HCT116 (cell line): ENCODE results near the gene CHST5. TPM values are rescaled to one million over a fixed set of nuclear protein-coding genes. Genes with fewer than 3 reads are reported as not detected.

Experiments used
- ATAC-seq: fragments of 200-7000 bp; cut with Tn5 transposase; 2 replicates; pipeline ENCODE4 v1.9.1; 2020; ENCODE audit warnings: mild to moderate bottlenecking, moderate library complexity
- BruUV-seq: library from RNA; stranded (reverse); fragments of 400-500 nt; replicated peaks from 2 replicates; lab custom pipeline; 2021; lab: Mats Ljungman, UMichigan
- CTCF ChIA-PET: fragments of 300-600 bp; sonication (Branson Sonifier 250); formaldehyde crosslinking; loops from one replicate; lab custom pipeline; 2021; ENCODE audit warnings: antibody characterized with exemption; lab: Charles Lee
- POLR2A ChIA-PET: fragments of 300-600, 350-600 bp; sonication (Branson Sonifier 250); formaldehyde crosslinking; loops from one replicate; lab custom pipeline; 2021; ENCODE audit warnings: antibody characterized with exemption; lab: Charles Lee
- RAD21 ChIA-PET, 2 experiments: fragments of 300-600 bp; sonication (Branson Sonifier 250); formaldehyde crosslinking; loops; one replicate each; lab custom pipeline; 2023; ENCODE audit warnings: low total read pairs in 2 of 2; ENCODE audit not compliant: uncharacterized antibody in 2 of 2, unreplicated experiment in 2 of 2, low non-redundant PET in 1 of 2; lab: Charles Lee
- DNase-seq: peaks from one replicate; pipeline ENCODE4 v3.0.0-alpha.2; 2010; ENCODE audit warnings: low read depth, low spot score
- H2AFZ ChIP-seq: fragments of 200-600 bp; shearing (Covaris generic), sonication (generic); 2 replicates; pipeline ENCODE4 v1.6.1; 2017; ENCODE audit warnings: low read depth, mixed run types, mixed read lengths, antibody characterized with exemption, low read length; ENCODE audit not compliant: poor library complexity, severe bottlenecking
- H3K27ac ChIP-seq: 2 replicates; pipeline ENCODE4 v1.5.1; 2012; ENCODE audit warnings: low read depth, low read length
- H3K27me3 ChIP-seq: fragments of 200-600 bp; sonication (generic); 2 replicates; pipeline ENCODE4 v1.6.1; 2016; ENCODE audit warnings: mixed run types, low read length, mixed read lengths; ENCODE audit not compliant: insufficient read depth
- H3K36me3 ChIP-seq, 2 experiments: fragments of 200-500 bp in 1 of 2; fragments of 200-600 bp in 1 of 2; sonication (Bioruptor generic) in 1 of 2; sonication (generic) in 1 of 2; 2 replicates each; pipeline versions ENCODE4 v1.5.1 to v1.6.1; 2014 to 2016; ENCODE audit warnings: low read length in 2 of 2, inconsistent platforms in 1 of 2, mixed read lengths in 1 of 2, mixed run types in 1 of 2; ENCODE audit not compliant: insufficient read depth in 2 of 2, control insufficient read depth in 1 of 2
- H3K4me1 ChIP-seq, 2 experiments: fragments of 200-600 bp in 1 of 2; sonication (generic) in 1 of 2; 2 replicates each; pipeline versions ENCODE4 v1.5.1 to v1.6.1; 2012 to 2017; ENCODE audit warnings: low read length in 2 of 2, inconsistent platforms in 1 of 2, mild to moderate bottlenecking in 1 of 2, mixed read lengths in 1 of 2, mixed run types in 1 of 2, moderate library complexity in 1 of 2; ENCODE audit not compliant: insufficient read depth in 2 of 2, control insufficient read depth in 1 of 2
- H3K4me2 ChIP-seq: fragments of 200-600 bp; sonication (generic); 2 replicates; pipeline ENCODE4 v1.6.1; 2017; ENCODE audit warnings: mixed run types, low read length, mixed read lengths
- H3K4me3 ChIP-seq, 2 experiments: fragments of 200-600 bp in 1 of 2; sonication (generic) in 1 of 2; replicated peaks in 1 of 2; 2 replicates each; pipeline ENCODE4 v1.5.1; 2011 to 2016; ENCODE audit warnings: low read length in 2 of 2, control low read depth in 1 of 2, low read depth in 1 of 2, mild to moderate bottlenecking in 1 of 2, mixed read lengths in 1 of 2, mixed run types in 1 of 2
- H3K79me2 ChIP-seq: fragments of 200-600 bp; sonication (generic); 2 replicates; pipeline ENCODE4 v1.6.1; 2017; ENCODE audit warnings: mild to moderate bottlenecking, mixed run types, low read length, moderate library complexity, mixed read lengths; ENCODE audit not compliant: insufficient read depth
- H3K9ac ChIP-seq: fragments of 200-600 bp; sonication (generic); 2 replicates; pipeline ENCODE4 v1.6.1; 2016; ENCODE audit warnings: low read length, mixed read lengths
- H3K9me2 ChIP-seq: fragments of 200-600 bp; sonication (generic), shearing (Covaris generic); 2 replicates; pipeline ENCODE4 v1.6.1; 2017; ENCODE audit warnings: mixed run types, mild to moderate bottlenecking, moderate library complexity; ENCODE audit not compliant: insufficient read depth
- H3K9me3 ChIP-seq, 2 experiments: fragments of 200-500 bp in 1 of 2; fragments of 200-600 bp in 1 of 2; sonication (Bioruptor generic) in 1 of 2; sonication (generic) in 1 of 2; 2 replicates each; pipeline ENCODE4 v1.6.1; 2014 to 2017; ENCODE audit warnings: low read length in 2 of 2, mixed read lengths in 2 of 2, inconsistent platforms in 1 of 2, low read depth in 1 of 2, mild to moderate bottlenecking in 1 of 2, mixed run types in 1 of 2, moderate library complexity in 1 of 2; ENCODE audit not compliant: control insufficient read depth in 1 of 2, insufficient read depth in 1 of 2
- H4K20me1 ChIP-seq: fragments of 200-600 bp; sonication (generic), shearing (Covaris generic); 2 replicates; pipeline ENCODE4 v1.6.1; 2017; ENCODE audit warnings: mixed run types, mild to moderate bottlenecking, moderate library complexity; ENCODE audit not compliant: insufficient read depth
- EGR1 ChIP-seq: IDR thresholded peaks from 2 replicates; pipeline ENCODE4 v1.6.1; 2012; ENCODE audit warnings: low read depth
- POLR2A ChIP-seq: IDR thresholded peaks from 2 replicates; pipeline ENCODE4 v1.7.0; 2011; ENCODE audit warnings: borderline replicate concordance; ENCODE audit not compliant: insufficient read depth, insufficient read length; ENCODE audit errors: extremely low read depth
- POLR2AphosphoS5 ChIP-seq: IDR thresholded peaks from 2 replicates; pipeline ENCODE4 v1.6.1; 2011; ENCODE audit warnings: mild to moderate bottlenecking, low read depth, low read length, moderate library complexity
- SIN3A ChIP-seq: IDR thresholded peaks from 2 replicates; pipeline ENCODE4 v1.6.1; 2012; ENCODE audit warnings: low read depth
- SP1 ChIP-seq: IDR thresholded peaks from 2 replicates; pipeline ENCODE4 v1.6.1; 2012; ENCODE audit warnings: low read depth
- SRF ChIP-seq: IDR thresholded peaks from 2 replicates; pipeline ENCODE4 v1.6.1; 2012; ENCODE audit warnings: low read depth
- TCF7L2 ChIP-seq: IDR thresholded peaks from 2 replicates; pipeline ENCODE4 v1.7.0; 2011; ENCODE audit warnings: borderline replicate concordance, inconsistent platforms; ENCODE audit not compliant: insufficient read depth, insufficient read length; ENCODE audit errors: extremely low read depth
- YY1 ChIP-seq: IDR thresholded peaks from 2 replicates; pipeline ENCODE4 v1.6.1; 2011; ENCODE audit warnings: low read length, low read depth, moderate library complexity, mild to moderate bottlenecking; ENCODE audit not compliant: insufficient replicate concordance; ENCODE audit errors: extremely low read depth
- ZFX ChIP-seq: fragments of 450-650 bp; IDR thresholded peaks from 2 replicates; pipeline ENCODE4 v1.6.1; 2017
- ZNF274 ChIP-seq: fragments of 200-500 bp; sonication (Bioruptor generic); IDR thresholded peaks from 2 replicates; pipeline ENCODE4 v1.6.1; 2014; ENCODE audit warnings: mild to moderate bottlenecking, low read depth, low read length, inconsistent platforms
- intact Hi-C: fragments of 100-400 bp; cut with micrococcal nuclease; formaldehyde crosslinking; loops from 2 replicates; pipeline ENCODE4 v1.10.0; 2022
- total RNA-seq: library from RNA; stranded (reverse); gene quantifications from one replicate; pipeline ENCODE4 v1.2.1, GENCODE V29; 2021; ENCODE audit not compliant: unreplicated experiment
- TF ChIP-seq, protein P1 (sequence below): IDR thresholded peaks from 2 replicates; pipeline ENCODE4 v1.6.1; 2012
- TF ChIP-seq, protein P2 (sequence below): IDR thresholded peaks from 2 replicates; pipeline ENCODE4 v1.6.1; 2011; ENCODE audit warnings: mild to moderate bottlenecking, low read length, moderate library complexity; ENCODE audit not compliant: insufficient replicate concordance; ENCODE audit errors: extremely low read depth
- TF ChIP-seq, protein P3 (sequence below): IDR thresholded peaks from 2 replicates; pipeline ENCODE4 v1.6.1; 2012

CHST5 gene
- total RNA-seq, 1 experiment from 2014 or later, result 0.32 TPM

DNA sequence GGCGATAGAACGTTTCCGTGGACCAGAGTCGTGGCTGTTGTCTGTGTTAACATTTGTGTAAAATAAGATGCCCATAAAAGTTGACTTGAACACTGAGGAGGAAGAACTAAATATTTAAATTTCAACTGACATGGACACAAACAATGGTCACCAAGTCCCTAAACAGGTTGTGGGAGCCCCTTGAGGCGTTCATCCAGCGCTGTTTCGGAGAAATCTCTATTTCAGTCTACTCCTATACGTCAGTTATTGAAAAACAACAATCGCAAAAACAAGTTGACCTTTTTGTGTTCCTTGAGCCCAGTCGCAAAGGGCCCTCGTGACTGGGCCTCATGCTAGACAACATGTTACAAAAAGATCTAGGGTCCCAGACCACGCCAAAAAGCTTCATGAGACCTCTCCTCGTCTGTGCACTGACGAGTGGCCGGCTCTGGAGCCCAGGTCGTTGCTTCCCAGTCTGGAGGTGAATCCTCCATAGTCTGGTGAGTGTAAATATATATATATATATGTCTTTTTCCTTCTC lies 20.6 kb upstream of the CHST5 start (continued):
- TF ChIP-seq, protein P1, sequence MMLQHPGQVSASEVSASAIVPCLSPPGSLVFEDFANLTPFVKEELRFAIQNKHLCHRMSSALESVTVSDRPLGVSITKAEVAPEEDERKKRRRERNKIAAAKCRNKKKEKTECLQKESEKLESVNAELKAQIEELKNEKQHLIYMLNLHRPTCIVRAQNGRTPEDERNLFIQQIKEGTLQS, result no peak
- no peak for TF ChIP-seq ZNF274
- peak; percentile 69; the same call in 1 of the 2 replicates for TF ChIP-seq POLR2AphosphoS5

DNA sequence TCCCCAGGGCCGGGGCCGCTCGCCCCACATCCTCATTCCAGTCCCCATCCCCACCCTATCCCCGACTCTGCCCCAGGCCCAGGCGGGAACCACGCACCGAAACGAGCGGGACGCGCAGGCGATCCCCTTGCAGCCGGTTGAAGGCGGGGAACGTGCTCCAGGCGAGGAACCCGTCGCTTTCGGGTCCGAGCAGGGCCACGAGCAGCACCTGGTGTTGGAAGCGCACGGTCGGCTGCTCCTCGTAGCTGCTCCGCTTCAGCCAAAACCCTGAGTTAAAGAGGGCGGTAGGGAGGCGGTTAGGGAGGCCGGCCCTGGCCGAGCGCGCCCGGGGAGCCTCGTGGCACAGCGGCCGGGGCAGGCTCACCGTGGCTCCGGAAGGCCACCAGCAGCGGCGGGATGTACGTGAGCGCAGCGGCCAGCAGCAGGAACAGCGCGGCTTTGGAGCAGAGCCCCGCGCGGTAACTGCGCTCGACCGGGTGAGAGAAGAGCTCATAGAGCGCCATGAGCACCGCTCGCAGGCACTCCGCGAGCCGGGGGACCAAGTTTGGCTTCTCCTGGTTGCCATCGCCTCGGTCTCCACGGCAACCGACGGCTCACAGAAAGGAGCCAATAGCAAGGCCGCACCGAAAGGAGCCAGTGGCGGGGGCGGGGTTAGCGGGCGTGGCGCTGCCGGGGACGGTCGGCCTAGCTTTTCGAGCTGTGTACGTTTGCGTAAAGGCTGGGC lies 20.0 kb upstream of the CHST5 start, which contains the start of gene TMEM231:
Gene TMEM231, minus strand, starts transcription at position 546 of the 724 bp plus-strand sequence. Its CDS starts 43 bp downstream, at position 503.
- POLR2A ChIA-PET, result interaction anchor here (1.0 to 1.5 kb wide), 4 partner anchors 9 to 94 kb away, joined by 3 to 5 read pairs (median 5); partner anchors contain the start of gene GABARAPL2
- BruUV-seq, result no TSS peak
- peaks cover 10 to 21% of the 10 kb centered on the region in 2 experiments; a peak in 3 of 4 replicates for H3K4me1 ChIP-seq
- peak within 1 kb of the TSS; percentile 88 for H3K4me2 ChIP-seq
- peak within 1 kb of the TSS; percentile 88 for H3K9ac ChIP-seq
- no peak for TF ChIP-seq SRF
- TF ChIP-seq, protein P2, sequence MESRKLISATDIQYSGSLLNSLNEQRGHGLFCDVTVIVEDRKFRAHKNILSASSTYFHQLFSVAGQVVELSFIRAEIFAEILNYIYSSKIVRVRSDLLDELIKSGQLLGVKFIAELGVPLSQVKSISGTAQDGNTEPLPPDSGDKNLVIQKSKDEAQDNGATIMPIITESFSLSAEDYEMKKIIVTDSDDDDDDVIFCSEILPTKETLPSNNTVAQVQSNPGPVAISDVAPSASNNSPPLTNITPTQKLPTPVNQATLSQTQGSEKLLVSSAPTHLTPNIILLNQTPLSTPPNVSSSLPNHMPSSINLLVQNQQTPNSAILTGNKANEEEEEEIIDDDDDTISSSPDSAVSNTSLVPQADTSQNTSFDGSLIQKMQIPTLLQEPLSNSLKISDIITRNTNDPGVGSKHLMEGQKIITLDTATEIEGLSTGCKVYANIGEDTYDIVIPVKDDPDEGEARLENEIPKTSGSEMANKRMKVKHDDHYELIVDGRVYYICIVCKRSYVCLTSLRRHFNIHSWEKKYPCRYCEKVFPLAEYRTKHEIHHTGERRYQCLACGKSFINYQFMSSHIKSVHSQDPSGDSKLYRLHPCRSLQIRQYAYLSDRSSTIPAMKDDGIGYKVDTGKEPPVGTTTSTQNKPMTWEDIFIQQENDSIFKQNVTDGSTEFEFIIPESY, result peak; percentile 63
- TF ChIP-seq ZFX, result peak; percentile 71; the same call in 1 of the 2 replicates
- no peak for TF ChIP-seq POLR2A
- peak; percentile 89 for TF ChIP-seq EGR1
- TF ChIP-seq, protein P3, sequence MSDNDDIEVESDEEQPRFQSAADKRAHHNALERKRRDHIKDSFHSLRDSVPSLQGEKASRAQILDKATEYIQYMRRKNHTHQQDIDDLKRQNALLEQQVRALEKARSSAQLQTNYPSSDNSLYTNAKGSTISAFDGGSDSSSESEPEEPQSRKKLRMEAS, result peak; percentile 80
- TF ChIP-seq ZNF274, result no peak
- no peak for TF ChIP-seq TCF7L2
- TF ChIP-seq YY1, result peak; percentile 42
- peak; percentile 84 for TF ChIP-seq SIN3A
- TF ChIP-seq SP1, result peak; percentile 55
- CTCF ChIA-PET, result interaction anchor here (1.0 to 2.5 kb wide), 3 partner anchors 38 to 357 kb away, joined by 3 to 11 read pairs (median 3); no protein-coding TSS in a partner anchor
- no peaks in the 10 kb centered on the region for H3K9me2 ChIP-seq
- no peaks in the 10 kb centered on the region; a peak in 1 of 4 replicates for H3K36me3 ChIP-seq
- peak; percentile 84 for DNase-seq
- intact Hi-C loops, result loop anchor here (2.0 to 5.0 kb wide), 2 partner anchors 39 to 66 kb away; partner anchors contain the start of gene ADAT1
- peak; percentile 87 for ATAC-seq
- H3K9me3 ChIP-seq, result no peaks in the 10 kb centered on the region
- H3K79me2 ChIP-seq, result no peaks in the 10 kb centered on the region
- peak within 1 kb of the TSS; percentile 73 for H3K27ac ChIP-seq
- no peaks in the 10 kb centered on the region for H3K27me3 ChIP-seq
- RAD21 ChIA-PET, result no interaction called here
- peak within 1 kb of the TSS; percentile 80 to 86 for H3K4me3 ChIP-seq
- no peak within 1 kb of the TSS for H2AFZ ChIP-seq
- H4K20me1 ChIP-seq, result no peaks in the 10 kb centered on the region
